ENCODE results near the gene NFASC. TPM values are rescaled to one million over a fixed set of nuclear protein-coding genes. Genes with fewer than 3 reads are reported as not detected.

Gene NFASC
- total and polyA plus RNA-seq, 9 of the 15 experiments (the other 6 are each of a cell fraction or from before 2014, with no cell fraction given): 0.03 to 0.16 (median 0.06) TPM; not detected in 6

DNA sequence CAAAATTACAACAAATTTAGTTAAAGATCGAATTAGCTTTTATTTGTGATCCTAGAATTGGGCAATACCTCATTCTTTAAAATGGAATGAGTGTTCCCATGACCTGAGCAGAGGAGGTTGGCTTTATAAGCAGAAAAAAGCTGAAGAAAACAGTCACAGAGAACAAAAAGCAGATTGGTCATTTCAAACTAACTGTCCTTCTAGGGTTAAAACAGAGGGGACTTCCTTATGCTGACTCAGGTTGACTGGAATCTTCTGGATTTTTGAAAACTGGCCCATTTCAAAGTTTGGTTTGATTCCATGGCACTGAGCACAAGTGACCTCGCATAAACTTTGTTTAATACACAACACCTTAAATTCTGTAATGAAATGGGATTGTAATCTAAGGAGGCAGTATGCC lies 17.6 kb downstream of the NFASC start (continued):
- TF ChIP-seq CTBP1 (IDR thresholded peaks at IDR 0.05; ENCODE audit: borderline replicate concordance): no peak
- TF ChIP-seq ZNF431 (CRISPR knock-in tag; IDR thresholded peaks at IDR 0.05): no peak
- TF ChIP-seq MYC (IDR thresholded peaks at IDR 0.05; ENCODE audit: low read depth, low read length): no peak
- no peak for TF ChIP-seq MYC (CRISPR knock-in tag; IDR thresholded peaks at IDR 0.05; ENCODE audit: borderline replicate concordance, low read depth)
- TF ChIP-seq MTA2 (IDR thresholded peaks at IDR 0.05; ENCODE audit: low read depth): no peak
- TF ChIP-seq ZFP91 (CRISPR knock-in tag; IDR thresholded peaks at IDR 0.05): no peak
- no peak for TF ChIP-seq CBFA2T2 (conservative IDR thresholded peaks at IDR 0.05)
- no peak for TF ChIP-seq ID3 (CRISPR knock-in tag; IDR thresholded peaks at IDR 0.05)
- no peak for TF ChIP-seq ID3 (tag; IDR thresholded peaks at IDR 0.05)
- TF ChIP-seq NFIC (IDR thresholded peaks at IDR 0.05): no peak
- TF ChIP-seq MAFG (tag; conservative IDR thresholded peaks at IDR 0.05): peak; percentile 20; the same call in 1 of the 2 replicates
- TF ChIP-seq RUNX1 (IDR thresholded peaks at IDR 0.05; ENCODE audit: low read depth): no peak
- 0 out of 2 replicates have a peak, but pooled peaks have one; percentile 5 for TF ChIP-seq C11orf30 (IDR thresholded peaks at IDR 0.05; ENCODE audit: low read depth)

All from K562 (cell line).